Measurements from ENCODE around the gene PGAP3.
"Not testable (repeated sequence)": the region's sequence is repeated elsewhere in the genome, so short reads cannot be mapped to it uniquely, and the experiment has no call there.

The PGAP3 gene, protein sequence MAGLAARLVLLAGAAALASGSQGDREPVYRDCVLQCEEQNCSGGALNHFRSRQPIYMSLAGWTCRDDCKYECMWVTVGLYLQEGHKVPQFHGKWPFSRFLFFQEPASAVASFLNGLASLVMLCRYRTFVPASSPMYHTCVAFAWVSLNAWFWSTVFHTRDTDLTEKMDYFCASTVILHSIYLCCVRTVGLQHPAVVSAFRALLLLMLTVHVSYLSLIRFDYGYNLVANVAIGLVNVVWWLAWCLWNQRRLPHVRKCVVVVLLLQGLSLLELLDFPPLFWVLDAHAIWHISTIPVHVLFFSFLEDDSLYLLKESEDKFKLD

DNA sequence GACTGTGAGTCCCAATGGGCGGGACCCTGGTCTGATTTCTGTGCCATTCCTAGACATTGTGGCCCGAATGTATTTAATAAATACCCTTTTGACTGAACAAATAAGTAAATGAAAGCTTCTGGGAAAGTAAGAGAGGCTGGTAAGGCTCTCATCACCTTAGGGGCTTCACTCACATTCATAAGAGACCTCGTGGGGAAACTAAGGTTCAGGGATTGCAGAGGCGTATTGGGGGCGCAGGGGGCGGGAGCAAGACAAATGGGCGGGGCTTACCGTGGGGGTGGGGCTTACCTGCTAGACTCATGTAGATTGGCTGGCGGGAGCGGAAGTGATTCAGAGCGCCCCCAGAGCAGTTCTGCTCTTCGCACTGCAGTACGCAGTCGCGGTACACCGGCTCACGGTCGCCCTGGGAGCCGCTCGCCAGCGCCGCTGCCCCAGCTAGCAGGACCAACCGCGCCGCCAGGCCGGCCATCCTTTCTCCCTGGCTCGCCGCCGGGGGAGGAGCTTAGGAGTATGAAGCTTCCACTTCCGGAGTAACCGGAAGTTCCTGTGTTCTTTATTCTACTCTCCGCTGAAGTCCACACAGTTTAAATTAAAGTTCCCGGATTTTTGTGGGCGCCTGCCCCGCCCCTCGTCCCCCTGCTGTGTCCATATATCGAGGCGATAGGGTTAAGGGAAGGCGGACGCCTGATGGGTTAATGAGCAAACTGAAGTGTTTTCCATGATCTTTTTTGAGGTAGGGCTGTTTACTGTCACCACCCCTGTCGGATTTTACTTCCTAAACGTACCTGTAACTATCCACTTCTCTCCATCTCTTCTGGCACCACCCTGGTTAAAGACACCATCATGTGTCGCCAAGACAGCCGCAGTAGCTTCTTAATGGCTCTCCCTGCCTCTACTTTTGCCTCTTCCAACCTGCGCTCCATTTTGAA is at the start of gene PGAP3:
PGAP3 (minus strand) TSS at position 512 of the 929 bp plus-strand sequence; CDS start at position 469, 43 bp downstream.
- peak; percentile 89 for DNase-seq (ENCODE audit: low spot score)

DNA sequence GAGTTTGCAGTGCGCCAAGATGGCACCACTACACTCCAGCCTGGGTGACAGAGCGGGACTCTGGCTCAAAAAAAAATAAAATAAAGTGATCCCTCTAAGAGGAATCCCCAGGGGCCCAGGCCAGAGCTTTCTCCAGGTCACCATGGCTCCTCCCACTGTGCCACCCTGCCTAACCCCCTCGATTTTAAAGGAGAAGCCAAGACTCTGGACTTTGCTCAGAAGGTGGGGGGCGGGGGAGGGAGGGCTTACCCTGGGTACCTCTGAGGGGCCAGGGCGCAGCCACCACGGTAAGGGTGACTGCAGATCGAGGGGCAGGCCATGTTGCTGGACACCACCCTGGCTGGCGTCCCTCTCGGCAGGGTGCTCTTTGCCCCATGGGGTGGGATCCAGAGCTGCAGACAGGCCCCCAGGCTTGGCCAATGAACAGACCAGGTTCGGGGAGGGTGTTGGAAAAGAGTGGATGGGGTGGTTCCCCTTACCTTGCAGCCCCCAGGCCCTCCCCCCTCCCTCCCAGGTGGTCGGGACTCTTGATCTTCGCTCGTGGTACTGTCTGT is 49.4 kb upstream of the PGAP3 start:
- DNase-seq (ENCODE audit: low spot score), result no peak

DNA sequence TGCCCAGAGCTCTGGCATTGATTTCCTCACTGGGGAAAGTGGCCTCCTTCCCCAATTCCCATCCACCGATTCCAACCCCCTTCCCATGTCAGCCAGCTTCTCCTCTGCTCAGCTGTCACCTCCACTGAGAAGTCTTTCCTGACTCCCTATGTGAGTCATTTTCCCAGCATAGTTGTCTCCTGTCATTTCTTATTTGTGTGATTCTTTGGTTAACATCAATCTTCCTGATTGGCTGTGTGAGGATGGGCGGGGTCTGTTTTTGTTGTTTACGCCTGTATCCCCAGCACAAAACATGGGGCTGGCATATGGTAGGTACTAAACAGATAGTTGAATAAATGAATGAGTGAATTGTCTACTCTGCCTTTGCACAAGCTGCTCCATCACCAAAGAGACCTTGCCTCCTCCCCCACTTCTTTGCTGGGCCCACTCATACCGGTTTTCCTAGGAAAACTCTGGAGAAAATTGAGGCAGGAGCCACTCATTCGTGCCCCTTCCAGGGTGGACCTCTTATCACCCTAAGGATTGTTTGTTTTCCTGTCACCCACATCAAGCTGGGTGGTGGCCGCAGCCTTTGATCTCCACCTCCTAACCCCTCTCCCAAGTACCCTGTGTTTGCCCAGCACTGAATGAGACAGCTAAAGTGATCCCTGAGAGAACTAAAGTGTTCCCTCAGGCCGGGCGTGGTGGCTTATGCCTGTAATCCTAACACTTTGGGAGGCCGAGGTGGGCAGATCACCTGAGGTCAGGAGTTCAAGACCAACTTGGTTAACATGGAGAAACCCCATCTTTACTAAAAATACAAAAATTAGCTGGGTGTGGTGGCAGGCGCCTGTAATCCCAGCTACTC is 48.7 kb upstream of the PGAP3 start:
- DNase-seq (ENCODE audit: low spot score), result no peak

DNA sequence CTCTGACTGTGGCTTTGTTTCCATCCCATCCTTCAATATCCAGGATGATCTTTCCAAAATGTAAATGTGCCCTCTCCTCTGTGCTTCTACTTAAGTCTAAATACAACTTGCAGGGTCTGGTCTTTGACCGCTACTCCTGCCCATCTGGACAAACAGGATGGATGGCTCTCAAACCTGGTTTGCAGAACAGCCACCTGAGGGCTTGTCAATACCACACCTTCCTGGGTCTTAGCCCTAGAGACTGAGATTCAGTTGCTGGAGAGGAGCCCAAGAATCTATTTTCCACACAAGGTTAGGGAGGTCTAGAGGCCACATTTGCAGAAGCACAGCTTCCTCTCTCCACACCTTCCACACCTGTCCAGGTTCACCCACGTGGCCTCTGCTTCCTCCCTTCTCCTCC is 48.0 kb upstream of the PGAP3 start:
- no peak for DNase-seq (ENCODE audit: low spot score)

DNA sequence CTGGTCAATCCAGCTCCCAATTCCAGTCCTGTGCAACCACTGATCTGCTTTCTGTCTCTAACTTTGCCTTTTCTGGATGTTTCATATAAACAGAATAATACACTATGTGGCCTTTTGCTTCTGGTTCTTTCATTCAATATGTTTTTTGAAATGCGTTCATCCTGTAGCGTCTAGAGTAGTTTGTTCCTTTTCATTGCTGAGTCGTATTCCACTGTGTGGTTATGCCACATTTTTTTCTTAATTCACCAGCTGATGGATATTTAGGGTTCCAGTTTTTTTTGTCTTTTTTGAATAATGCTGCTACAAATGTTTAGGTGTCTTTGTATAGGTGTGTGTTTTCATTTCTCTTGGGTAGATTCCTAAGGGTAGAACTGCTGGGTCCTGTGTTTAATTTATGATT is 44.7 kb upstream of the PGAP3 start:
- no peak for DNase-seq (ENCODE audit: low spot score)

DNA sequence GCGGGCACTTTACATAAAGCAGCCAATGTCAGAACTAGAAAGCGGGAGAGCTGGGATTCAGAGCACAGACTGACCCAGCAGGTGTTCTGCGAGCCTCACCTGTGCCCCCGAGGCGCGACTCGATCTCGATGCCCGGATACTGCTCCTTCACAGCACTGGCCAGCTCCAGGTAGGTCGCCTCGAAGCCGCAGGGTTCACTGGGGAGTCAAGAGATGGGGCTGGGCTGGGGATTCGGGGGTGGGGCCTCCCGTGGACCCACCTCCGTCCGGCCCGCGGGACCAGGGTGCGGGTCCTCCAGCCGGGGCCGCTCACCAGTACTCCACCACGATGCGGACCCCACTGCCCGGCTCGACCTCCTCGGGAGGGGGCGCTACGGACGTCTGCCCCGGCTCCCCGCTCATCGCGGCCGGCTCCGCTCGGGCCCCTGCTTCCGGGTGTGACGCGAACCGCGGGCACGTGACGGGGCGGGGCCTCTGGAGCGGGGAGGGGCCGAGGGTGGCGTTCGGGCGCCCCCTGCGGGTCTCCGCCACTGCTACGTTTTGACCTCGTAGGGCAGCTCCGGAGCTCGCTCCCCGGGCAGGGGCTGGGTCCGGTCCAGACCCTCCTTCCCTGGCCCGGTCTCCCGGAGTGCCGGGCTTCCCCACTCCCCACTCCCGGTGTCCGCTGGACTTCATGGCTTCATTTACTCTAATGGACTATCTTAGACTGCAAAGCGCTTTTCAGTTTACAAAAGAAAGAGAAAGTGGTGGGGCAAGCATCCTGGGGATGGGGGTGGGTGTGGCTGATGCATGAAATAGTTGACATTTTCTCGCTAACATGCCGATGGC is 42.5 kb upstream of the PGAP3 start, which contains the start of gene MIEN1:
MIEN1 (minus strand) TSS at position 438 of the 827 bp plus-strand sequence; CDS start at position 401, 37 bp downstream.
- DNase-seq (ENCODE audit: low spot score), result peak; percentile 74

DNA sequence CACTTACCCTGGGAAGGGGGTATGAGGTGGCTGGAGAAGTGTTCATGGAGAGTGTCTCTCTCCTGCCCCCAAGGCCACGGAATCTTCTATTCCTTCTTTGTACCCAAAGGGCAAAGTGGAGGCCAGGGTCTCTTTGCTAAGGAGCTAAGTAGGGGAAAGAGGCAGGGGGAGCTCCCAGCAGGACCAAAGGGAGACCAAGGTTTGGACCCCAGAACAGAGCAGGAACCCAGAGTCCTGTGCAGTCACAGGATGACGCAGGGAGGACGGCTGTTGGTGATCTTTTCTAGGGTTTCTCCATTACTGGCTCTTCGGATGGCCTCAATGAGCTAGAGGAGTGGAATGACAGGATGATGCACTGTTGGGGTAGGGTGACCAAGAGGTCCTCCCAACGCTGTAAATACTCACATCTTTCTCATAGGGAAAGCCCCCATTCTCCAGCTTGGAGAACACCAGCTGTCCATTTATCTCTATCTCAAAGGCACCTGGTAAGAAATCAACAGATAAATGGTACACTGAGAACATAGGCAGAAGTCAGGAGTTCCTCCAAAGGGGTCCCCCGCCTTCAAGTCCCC is 41.5 kb upstream of the PGAP3 start:
- DNase-seq (ENCODE audit: low spot score), result no peak

DNA sequence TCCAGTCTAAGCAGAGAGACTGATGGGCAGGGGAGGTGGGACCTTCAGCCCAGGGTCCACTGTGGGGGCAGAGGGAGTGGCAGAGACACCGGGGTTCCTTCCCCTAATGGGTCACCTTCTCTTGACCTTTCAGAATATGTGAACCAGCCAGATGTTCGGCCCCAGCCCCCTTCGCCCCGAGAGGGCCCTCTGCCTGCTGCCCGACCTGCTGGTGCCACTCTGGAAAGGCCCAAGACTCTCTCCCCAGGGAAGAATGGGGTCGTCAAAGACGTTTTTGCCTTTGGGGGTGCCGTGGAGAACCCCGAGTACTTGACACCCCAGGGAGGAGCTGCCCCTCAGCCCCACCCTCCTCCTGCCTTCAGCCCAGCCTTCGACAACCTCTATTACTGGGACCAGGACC is 39.7 kb upstream of the PGAP3 start:
- no peak for DNase-seq (ENCODE audit: low spot score)

DNA sequence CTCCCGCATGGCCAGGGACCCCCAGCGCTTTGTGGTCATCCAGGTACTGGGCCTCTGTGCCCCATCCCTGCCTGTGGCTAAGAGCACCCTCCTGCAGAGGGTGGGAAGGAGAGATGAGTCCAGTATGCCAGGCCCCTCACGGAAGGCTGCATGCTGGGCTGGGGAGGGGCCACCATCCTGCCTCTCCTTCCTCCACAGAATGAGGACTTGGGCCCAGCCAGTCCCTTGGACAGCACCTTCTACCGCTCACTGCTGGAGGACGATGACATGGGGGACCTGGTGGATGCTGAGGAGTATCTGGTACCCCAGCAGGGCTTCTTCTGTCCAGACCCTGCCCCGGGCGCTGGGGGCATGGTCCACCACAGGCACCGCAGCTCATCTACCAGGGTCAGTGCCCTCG is 38.8 kb upstream of the PGAP3 start:
- no peak for DNase-seq (ENCODE audit: low spot score)

DNA sequence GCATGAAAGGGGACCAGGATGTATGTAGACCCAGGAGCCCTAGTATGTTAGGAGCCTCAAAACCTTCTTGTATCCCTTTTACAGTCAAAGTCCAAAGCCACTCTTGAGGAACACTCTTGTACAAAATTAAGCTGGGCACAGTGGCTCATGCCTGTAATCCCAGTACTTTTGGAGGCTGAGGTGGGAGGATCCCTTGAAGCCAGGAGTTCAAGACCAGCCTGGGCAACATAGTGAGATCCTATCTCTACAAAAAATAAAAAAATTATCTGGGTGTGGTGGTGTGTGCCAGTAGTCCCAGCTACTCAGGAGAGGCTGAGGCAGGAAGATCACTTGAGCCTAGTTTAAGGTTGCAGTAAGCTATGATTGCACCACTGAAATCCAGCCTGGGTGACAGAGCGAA is 38.1 kb upstream of the PGAP3 start:
- not testable (repeated sequence) for DNase-seq (ENCODE audit: low spot score)

DNA sequence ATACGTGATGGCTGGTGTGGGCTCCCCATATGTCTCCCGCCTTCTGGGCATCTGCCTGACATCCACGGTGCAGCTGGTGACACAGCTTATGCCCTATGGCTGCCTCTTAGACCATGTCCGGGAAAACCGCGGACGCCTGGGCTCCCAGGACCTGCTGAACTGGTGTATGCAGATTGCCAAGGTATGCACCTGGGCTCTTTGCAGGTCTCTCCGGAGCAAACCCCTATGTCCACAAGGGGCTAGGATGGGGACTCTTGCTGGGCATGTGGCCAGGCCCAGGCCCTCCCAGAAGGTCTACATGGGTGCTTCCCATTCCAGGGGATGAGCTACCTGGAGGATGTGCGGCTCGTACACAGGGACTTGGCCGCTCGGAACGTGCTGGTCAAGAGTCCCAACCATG is 36.9 kb upstream of the PGAP3 start:
- no peak for DNase-seq (ENCODE audit: low spot score)

DNA sequence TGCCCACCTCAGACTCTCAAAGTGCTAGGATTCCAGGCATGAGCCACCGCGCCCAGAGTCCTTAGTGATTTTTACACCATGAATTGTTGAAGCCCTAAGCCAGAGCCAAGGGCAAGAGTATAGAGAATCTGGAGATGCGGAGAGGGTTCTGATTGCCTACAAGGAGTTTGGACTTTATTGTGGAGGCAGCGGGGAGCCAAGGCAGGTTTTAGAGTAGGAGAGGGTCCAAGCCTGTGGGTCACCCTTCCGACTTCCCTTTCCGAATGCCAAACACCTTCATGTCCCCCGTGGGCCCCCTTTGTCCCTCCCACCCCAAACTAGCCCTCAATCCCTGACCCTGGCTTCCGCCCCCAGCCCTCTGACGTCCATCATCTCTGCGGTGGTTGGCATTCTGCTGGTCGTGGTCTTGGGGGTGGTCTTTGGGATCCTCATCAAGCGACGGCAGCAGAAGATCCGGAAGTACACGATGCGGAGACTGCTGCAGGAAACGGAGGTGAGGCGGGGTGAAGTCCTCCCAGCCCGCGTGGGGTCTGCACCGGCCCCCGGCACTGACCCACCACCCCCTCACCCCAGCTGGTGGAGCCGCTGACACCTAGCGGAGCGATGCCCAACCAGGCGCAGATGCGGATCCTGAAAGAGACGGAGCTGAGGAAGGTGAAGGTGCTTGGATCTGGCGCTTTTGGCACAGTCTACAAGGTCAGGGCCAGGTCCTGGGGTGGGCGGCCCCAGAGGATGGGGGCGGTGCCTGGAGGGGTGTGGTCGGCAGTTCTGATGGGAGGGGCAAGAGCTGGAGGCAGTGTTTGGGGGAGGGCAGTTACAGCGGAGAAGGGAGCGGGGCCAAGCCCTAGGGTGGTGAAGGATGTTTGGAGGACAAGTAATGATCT is 35.4 kb upstream of the PGAP3 start:
- no peak for DNase-seq (ENCODE audit: low spot score)

DNA sequence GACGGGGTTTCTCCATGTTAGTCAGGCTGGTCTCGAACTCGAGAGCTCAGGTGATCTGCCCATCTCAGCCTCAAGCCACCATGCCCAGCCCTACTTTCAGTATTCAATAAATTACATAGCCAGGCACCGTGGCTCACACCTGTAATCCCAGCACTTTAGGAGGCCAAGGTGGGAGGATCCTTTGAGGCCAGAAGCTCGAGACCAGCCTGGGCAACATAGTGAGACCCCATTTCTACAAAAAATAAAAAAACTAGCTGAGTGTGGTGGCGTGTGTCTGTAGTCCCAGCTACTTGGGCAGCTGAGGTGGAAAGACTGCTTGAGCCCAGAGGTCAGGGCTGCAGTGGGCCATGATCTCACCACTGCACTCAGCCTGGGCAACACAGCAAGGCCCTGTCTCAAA is 34.2 kb upstream of the PGAP3 start:
- DNase-seq (ENCODE audit: low spot score), result no peak

DNA sequence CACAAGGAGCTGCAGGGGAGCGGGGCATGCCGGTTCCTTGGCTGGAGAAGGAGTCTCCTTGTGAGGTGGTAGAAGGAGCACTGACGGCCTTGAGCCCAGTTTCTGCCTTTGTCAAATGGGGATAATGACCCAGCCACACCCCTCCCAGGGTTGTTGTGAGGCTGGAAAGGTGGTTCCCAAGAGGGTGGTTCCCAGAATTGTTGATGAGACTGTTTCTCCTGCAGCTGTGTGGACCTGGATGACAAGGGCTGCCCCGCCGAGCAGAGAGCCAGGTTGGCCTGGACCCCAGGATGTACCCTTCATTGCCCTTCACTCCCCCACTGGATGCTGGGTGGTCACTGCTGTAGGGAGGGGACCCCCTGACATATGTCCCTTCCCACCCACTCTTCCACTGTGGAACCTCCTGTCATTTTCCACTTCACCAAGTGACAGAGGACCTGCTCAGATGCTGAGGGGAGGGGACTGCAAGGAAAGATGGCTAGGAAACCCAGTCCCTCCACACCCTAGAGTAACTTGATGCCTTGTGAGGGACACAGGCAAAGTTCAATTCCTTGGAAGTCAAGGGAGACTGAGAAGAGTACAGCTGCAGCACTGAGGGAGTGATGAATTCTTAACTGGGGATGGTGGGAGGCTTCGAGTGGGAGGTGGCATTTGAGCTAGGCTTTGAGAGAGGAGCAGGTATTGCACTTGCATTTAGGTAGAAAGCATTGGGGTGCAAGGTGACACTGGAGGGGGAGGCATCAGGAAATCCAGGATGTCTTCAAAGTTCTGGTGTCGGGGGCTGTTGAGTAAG is 31.9 kb upstream of the PGAP3 start:
- DNase-seq (ENCODE audit: low spot score), result no peak

DNA sequence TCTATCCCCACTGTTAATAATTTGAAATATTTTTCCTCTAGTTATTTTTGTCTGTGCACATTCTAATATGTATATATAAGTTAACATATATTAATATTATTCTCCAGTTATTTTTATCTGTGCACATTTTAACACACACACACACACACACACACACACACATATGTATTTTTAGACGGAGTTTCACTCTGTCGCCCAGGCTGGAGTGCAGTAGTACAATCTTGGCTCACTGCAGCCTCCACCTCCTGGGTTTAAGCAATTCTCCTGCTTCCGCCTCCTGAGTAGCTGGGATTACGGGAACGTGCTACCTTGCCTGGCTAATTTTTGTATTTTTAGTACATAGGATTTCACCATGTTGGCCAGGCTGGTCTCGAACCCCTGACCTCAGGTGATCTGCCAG is 29.8 kb upstream of the PGAP3 start:
- DNase-seq (ENCODE audit: low spot score), result no peak

DNA sequence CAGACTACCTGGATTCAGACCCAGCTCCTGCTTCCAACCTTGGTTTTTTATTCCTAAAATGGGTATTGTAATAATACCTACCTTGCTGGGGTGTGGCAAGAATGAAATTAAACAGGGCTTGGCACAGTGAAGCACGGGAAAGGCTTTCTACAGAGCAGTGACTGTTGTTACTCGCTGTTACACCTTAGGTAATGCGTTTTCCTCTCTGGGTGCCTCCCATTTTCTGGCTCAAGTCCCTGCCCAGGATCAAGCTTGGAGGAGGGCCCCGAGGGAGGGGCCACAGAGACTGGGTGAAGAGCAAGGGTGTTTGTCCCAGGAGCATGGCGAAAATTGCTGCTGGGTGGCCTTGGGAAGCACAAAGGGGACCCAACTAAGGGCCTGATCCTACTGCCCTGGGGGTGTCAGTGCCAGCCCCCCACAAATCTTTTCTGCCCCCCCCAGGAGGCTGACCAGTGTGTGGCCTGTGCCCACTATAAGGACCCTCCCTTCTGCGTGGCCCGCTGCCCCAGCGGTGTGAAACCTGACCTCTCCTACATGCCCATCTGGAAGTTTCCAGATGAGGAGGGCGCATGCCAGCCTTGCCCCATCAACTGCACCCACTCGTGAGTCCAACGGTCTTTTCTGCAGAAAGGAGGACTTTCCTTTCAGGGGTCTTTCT is 29.2 kb upstream of the PGAP3 start:
- no peak for DNase-seq (ENCODE audit: low spot score)

DNA sequence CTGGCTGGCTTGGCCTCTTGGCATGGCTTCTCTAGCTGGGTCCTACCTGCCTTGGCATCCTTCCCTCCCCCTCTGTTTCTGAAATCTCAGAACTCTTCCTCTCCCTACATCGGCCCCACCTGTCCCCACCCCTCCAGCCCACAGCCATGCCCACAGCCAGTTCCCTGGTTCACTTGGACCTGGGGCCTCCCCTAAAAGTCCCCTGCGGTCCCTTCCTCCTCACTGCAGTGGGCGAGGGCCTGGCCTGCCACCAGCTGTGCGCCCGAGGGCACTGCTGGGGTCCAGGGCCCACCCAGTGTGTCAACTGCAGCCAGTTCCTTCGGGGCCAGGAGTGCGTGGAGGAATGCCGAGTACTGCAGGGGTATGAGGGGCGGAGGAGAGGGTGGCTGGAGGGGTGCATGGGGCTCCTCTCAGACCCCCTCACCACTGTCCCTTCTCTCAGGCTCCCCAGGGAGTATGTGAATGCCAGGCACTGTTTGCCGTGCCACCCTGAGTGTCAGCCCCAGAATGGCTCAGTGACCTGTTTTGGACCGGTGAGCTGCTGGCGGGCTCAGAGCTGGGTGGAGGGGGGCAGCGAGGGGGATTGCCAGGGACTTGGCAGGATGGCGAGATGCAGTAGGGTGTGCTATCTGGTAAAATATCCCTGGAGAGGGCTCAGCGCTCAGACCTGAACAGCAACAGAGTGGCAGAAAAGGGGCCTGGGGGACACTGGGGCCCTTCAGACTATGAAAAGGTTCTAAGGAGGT is 28.4 kb upstream of the PGAP3 start:
- DNase-seq (ENCODE audit: low spot score), result no peak

All from pons (tissue), 1 donor.